Head of caudate nucleus (tissue), 42 donors: ENCODE measurements around the gene ZNF484.
"Not testable (repeated sequence)": the region's sequence is repeated elsewhere in the genome, so short reads cannot be mapped to it uniquely, and the experiment has no call there.

Experiments
- DNase-seq, 42 donors: peaks; one replicate each; pipeline versions ENCODE4 v3.0.0 to v3.0.0-alpha.2; 2020 to 2021; ENCODE audit warnings: mixed read lengths in 7 of 42
- intact Hi-C: fragments of 100-400 bp; cut with DNase I; formaldehyde crosslinking; loops from one replicate; pipeline ENCODE4 v1.15.0; 2022

ZNF484 gene

DNA sequence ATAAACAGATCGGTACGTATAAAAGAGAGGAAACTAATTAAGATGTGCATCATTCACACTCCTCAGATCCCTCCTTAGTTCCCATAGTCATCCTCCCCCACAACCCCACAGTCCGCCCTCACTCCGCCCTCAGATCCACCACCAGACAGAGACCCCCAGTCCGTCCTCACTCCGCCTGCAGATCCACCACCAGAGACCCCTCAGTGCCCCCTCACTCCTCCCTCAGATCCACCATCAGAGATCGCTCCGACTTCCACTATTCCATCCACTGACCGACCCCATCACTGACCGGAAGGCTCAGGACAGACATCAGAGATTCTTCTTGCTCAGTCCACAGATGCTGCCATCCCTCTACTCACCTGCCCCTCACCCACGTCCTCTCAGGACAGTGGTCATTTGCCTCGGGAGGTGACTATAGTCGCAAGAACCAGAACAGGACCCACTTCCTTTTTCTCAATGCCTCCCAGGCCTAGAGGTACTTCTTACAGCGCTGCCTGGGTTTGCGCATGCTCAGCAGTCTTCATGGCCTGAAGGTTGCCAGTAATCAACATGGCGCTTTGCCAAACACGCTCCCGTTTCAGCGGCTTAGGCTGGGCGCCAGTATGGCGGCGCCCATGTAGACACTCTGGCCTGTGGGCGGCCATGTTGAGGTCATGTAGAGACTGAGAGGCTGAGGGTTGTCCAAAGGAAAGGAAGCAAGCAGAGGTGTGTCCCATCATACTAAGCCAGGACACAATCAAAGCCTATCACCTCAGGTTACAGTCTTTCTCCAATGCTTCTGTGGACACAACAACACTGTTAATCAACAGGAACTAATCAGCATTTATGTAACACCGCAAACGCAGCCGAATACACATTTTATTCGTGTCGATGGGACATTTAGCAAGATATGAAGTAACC, at the start of gene ZNF484:
Gene ZNF484 (minus strand): TSS at position 508 of the 900 bp plus-strand sequence. CDS start 3,009 bp downstream, outside the sequence.
- DNase-seq = peak; percentile 93 to 99 (median 97)
- intact Hi-C loops = no loop called here

DNA sequence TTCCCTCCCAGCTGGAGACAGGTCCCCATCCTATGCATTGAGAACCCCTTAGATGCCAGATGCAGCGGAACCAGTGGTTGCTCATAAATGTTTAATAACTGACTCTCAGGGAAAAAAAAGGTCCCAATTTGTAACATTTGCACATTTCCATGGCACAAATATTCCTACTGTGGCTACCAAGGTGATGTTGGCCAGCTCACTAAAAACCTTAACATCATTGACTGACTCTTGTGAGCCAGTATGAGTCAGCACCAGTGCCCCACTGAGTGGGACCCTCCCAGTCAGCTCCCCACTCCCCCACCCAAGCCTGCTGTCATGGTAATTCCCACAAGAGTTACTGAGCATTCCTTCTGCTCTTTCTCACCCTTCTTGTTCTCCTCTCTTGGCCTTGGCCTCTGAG, 42.6 kb upstream of the ZNF484 start:
- intact Hi-C loops = no loop called here
- DNase-seq = no peak

DNA sequence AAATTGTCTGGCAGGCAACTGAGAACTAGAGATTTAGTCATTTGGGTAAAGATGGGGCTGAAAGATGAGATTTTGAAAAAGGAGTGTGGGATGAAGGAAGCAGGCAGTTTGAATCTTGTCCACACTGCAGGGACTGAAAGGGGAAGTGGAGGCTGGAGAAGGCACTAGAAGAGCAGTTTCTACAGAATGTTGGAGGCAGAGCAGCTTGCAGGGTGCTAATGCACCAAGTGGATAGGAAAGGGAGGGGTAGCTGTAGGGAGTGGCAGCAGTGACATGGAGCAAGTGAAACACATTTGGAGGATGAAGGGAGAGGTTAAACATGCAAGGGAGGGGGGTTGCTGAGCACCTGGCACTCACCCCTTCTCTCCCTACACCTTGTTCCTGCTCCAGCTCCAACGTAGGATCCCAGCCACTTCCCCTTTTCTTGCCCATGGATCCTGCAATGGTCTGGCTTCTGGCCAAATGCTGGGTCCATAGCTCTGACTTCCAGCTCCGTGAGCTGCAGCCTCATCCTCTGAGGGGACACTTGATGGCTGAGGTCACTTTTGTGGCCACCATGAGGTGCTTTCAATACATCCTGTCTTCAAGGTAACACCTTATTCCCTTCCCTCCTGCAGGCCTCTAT, 39.5 kb upstream of the ZNF484 start:
- intact Hi-C loops = no loop called here
- DNase-seq = no peak

DNA sequence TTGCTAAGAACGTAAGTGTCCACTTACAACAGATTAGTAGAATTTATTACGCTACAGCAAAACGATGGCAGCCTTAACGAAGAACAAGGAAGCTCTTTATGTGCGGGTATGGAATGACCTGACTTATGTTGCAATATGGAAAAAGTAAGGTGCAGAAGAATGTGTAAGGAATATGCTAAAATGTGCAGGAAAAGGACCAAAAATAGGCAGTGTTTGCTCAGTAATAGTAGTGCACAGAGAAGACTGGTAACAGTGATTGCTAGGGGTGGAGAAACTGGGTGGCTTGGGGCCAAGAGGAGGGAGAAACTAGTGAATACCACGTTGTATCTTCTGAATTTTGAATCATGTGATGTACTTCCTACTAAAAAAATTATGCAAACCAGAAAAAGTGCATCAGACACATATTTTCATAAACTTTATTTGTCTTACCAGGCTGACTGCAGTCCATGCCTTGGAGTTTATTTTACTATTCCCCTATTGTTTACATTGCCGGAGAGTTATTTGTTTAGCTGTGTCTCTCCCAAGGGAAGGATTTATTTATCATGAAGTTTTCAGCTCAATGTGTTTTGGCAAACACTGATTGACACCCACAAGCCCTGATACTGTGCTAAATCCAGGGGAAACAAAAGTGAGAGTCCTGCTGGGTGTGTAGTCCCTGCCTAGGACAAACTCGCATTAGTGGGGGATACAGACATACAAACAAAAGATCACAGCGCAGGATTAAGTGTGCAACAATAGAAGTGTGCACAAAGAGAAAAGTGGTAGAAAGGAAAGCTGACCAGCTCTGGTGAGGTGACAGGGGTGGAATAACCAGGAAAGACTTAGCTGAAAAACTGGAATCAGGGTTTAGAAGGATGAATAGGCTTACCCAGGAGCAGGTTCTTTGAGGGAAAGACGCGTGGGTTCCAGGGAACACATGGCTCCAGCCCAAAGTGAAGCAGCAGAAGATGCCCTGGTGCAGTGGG, 34.0 kb upstream of the ZNF484 start:
- intact Hi-C loops = no loop called here
- peak in 2 of 42 donors; percentile 5 to 9 for DNase-seq

DNA sequence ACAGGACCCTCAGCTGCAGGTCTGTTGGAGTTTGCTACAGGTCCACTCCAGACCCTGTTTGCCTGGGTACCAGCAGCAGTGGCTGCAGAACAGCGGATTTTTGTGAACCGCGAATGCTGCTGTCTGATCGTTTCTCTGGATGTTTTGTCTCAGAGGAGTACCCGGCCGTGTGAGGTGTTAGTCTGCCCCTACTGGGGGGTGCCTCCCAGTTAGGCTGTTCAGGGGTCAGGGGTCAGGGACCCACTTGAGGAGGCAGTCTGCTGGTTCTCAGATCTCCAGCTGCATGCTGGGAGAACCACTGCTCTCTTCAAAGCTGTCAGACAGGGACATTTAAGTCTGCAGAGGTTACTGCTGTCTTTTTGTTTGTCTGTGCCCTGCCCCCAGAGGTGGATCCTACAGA, 27.3 kb upstream of the ZNF484 start:
- DNase-seq = peak in 1 of 42 donors; percentile 8
- intact Hi-C loops = not testable (repeated sequence)

DNA sequence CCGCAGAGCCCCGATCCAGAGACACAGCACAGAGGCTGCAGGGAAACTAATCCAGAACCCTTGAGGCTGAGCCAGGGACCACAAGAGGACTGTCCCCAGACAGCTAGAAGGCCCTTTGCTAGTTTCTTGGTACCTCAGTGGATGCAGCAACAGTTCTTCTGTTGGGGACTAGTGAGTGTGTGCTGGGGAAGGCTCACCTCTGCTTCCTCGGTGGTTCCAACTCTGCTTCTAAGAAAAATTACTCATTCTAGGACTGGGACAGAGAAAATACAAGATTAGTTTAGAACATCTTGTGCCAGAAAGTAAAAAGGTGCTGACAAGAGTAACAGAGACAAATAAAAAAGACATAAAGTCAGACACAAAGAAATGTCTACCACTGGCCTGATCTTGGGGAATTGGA, 19.5 kb upstream of the ZNF484 start:
- intact Hi-C loops = no loop called here
- DNase-seq = no peak

DNA sequence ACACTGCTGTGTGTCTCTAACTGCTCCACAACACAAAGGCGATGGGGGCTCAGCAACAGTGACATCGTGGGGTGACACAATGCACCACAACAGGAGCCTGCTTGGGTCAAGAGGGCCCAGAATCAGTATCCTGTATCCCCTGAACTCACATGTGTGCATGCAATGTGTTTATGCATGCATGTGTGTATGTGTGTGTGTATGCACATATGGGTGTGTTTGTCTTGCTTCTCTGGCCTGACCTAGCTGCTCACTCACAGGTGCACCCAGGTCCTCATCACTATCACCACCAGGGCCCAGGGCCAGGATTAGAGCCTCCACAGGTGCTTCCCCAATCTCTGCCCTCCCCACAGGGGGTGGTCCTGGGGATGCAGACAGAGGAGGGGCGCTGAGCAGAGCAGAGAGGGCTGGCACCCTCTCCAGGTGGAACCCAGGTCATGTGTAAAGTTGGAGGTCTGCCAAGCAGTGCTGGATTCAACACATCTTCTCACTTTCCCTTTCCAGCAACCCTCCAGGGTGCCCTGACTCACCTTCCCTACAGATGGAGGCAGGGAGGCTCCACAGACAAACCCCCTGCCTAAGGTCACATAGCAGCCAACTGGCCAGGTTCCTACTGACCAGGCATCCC, 18.1 kb upstream of the ZNF484 start:
- DNase-seq = no peak
- intact Hi-C loops = no loop called here

DNA sequence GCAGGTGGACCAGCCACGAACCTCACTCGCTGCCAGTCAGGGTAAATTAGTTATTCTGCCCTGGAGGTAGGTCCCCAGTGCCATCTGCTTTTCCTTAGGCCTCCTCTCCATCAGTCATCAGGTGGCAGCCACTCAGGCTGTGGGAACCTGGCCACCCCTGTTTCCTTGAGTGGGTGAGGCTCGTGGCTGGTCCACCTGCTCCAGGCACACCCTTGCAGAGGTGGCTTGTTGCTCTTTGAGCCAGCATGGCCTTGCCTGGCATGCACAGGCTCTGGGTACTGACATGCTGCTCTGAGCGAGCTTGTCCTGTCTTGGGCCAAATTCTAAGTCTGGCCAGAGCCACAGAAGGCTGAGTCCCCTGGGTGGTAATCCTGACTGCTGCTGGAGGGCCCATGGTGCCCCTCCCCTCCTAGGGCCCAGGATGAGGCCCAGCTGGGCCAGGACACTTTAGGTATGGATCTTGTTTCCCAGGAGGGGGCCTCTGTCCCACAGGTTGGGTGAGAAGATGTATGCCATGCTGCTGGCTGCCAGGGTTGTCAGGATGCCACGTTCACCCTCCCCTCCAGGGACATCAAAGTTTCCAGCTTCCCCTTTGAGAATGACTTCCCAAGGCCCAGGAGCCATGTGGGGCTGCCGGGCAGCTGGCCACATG, 17.0 kb upstream of the ZNF484 start:
- intact Hi-C loops = no loop called here

DNA sequence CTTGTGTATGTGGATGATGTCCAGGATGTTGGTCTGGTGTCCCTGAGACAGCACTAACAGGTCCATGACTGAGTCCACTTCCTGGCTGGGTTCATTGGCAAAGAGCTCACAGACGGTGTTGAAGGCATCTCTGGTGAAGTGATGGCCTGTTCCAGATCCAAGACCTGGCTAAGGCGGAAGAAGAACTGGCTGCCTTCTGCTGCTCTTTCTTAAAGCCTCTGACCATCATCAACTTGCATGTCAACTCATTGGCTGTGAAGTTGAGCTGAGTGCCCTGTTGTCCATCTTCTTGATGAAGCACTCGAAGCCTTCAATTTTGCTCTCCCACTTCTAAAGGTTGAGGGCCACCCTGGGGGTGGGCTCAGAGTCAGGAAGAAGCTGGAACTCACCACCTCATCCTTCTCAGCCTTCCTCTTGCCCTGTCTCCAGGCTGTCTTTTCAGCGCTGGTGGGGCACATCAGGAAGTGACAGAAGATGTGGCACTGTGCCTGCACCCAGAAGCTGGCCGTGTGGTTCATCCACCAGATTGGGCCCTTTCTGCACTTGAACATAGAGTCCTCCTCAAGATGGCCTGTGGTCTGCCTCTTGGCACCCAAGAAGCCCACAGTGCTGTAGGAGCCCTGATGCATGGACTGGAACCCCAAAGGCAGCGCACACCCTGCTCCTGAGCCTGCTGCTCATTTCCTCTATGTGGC, 16.2 kb upstream of the ZNF484 start:
- DNase-seq, intact Hi-C loops: not testable (repeated sequence)

More for the DNA sequence above, 17.0 kb upstream of the ZNF484 start:
- no peak for DNase-seq

DNA sequence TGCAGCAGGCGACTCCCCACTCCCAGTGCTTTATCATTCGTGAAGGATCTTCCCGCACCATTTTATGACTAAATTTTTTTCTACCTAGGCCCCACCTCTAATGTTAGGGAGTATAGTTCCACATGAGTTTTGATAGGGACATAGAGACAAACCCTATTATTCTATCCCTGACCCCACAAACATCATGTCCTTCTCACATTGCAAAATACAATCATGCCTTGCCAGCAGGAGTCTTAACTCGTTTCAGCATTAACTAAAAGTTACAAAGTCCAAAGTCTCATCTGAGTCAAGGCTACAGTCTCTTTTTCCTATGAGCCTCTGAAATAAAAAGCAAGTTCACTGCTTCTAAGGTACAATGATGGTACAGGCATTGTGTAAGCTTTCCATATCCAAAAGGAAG, 14.4 kb upstream of the ZNF484 start:
- intact Hi-C loops, DNase-seq: not testable (repeated sequence)

DNA sequence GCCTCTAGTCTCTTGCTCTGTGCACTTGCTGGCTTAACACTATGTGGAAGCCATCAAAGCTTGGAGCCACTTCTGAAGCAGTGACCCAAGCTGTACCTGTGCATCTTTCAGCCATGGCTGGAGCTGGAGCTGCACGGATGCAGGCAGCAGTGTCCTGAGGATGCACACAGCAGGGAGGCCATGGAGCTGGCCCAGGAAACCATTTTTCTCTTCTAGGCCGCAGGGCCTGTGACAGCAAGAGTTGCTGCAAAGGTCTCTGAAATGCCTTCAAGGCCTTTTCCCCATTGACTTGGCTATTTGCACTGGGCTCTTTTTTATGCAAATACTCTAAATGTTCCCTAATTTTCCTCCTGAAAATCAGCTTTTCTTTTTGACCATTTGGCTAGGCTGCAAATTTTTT, 12.9 kb upstream of the ZNF484 start:
- intact Hi-C loops = no loop called here
- DNase-seq = no peak

DNA sequence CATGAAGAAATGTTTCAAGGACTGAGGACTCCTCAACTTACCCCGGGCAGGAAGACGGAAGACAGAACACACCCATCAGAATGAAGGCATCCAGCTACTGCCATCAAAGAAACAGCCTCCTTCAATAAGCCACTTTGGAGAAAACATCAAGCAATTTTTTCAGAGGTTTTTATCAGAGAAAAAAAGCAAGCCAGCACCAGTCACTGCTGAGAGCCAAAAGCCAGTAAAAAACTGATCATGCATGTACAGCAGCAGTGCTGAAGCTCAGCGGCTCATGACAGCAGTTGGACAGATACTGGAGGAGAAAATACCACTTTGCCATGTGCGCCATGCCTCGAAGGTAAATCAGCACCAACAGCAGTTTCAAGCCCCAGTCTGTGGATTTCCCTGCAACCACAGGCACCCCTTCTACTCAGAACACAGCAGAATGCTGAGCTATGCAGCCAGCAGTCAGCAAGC, 10.1 kb upstream of the ZNF484 start:
- intact Hi-C loops = loop anchor here (10.0 kb wide), 1 partner anchor 197 kb away; no protein-coding TSS in a partner anchor
- DNase-seq = no peak

DNA sequence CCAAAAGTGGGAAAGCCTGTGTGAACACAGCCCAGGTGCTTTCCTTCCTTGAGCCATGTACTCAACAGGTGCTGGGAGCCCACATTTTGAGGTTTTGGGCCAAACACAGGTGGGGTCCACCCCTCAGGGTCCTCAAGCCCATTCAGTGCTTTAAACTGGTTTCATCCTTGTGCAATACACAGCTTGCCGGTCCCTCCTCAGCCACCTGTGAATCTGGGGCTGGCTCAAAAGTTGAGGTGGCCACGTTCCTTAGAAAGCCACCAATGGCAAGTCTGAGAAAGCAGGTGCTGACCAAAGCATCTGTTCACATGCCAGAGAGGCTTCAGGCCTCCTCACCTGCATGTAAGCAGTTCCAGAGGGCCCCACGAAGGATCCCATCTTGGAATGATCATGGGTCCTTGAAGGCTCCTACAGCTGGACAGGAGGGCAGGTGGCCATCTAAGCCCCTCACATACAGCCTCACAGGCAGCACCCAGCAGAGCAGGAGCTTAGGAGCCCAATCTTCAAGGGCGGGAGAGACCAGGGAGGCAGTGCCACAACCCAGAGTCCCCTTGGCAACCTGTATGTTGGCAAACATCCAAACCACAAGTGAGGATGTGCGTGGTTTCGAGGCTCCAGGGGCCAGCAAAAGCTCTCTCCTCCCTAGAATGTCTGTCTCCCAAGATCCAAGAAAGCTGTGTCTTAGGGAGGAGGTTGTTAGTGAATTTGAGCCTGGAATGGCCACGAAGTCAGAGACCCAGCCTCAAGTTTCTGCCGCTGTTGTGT, 9.2 kb upstream of the ZNF484 start:
- not testable (repeated sequence) for DNase-seq
- intact Hi-C loops = loop anchor here (10.0 kb wide), 1 partner anchor 198 kb away; no protein-coding TSS in a partner anchor

DNA sequence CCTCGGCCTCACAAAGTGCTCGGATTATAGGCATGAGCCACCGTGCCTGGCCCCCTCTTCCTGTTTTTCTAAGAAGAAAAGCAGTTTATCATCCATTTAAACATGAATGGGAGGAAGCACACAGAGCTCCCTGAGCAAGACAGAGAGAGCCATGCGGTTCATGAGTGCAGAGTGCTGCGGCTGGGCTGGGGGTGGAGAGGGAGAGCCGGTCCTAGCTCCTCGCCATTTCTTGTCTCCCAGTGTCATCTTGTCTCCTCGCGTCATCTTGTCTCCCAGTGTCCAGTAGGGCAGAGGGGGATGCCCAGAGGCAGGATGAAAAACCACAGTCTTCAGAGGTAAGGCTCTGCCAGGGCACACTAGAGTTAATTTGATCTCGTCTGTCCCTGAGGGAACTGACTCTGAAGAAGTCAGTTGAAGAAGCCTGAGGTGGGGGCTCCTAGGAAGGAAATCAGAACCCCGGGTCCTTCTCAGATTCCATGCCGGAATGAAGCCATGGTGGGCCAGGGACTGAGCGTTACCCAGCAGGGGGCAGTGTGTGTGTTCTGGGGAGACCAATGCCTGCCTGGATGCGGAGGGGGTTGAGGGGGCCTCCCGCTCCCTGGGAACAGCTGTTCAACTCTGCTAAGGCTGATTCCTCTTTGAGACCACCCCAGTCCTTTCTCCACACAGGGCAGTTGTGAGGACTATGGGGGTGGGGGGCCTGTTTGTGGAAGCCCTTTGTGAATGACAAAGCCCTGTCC, 6.0 kb upstream of the ZNF484 start:
- not testable (repeated sequence) for DNase-seq
- intact Hi-C loops = loop anchor here (10.0 kb wide), 1 partner anchor 201 kb away; no protein-coding TSS in a partner anchor

DNA sequence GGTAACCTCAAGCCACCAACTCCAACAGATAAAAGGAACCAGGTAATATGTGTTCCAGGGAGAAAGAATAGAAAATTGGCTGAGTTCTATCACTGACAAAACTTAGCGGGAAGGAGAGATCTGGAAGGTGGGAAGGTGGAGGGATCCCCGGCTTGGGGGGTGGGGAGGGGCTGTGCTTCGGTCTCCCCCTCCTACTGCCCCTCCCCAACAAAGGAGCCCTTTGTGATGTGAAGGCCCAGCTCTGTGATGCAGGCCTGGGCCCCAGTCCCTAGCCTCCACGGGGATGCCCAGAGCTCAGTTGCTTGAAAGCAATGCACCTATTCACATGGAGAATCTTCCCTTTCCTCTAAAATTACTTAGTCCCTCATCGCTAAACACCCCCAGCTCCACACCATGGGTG, 4.4 kb upstream of the ZNF484 start:
- peak in 5 of 42 donors; percentile 7 to 39 (median 19) for DNase-seq
- intact Hi-C loops = loop anchor here (10.0 kb wide), 1 partner anchor 203 kb away; no protein-coding TSS in a partner anchor

DNA sequence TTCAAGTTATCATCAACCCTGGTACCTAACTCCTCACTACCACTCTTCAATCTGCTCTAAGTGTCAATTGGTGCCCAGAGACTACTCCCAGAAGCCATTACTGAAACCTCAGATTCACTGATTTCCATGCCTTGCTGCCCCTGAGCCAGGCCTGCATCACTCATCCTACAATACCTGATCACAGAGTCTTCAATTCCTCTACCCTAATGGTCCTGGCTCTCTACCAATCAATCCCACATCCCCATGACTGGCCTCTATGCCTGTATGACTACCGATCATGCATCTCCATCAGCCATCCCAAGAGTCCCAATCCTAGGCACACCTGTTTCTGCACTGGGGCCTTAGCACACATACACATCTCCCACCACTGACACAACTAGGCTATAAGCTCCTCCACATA, 2.5 kb downstream of the ZNF484 start:
- intact Hi-C loops = no loop called here
- DNase-seq = no peak
